ENCODE results near the gene GID4.

The GID4 gene

GRCh38 chr17:18076936-18077335 is 37.7 kb downstream of the GID4 start:
- H3K4me3 ChIP-seq (ENCODE audit: low read depth, low read length) = no peak overlapping the region
- TF ChIP-seq CTCF (conservative IDR thresholded peaks at IDR 0.05; ENCODE audit: low read depth, low read length) = no peak
- DNase-seq (ENCODE audit: low read depth) = peak; percentile 51

GRCh38 chr17:18079543-18079942 is 40.3 kb downstream of the GID4 start:
- TF ChIP-seq CTCF (conservative IDR thresholded peaks at IDR 0.05; ENCODE audit: low read depth, low read length) = no peak
- DNase-seq (ENCODE audit: low read depth) = no peak

GRCh38 chr17:18084256-18084655 is 45.0 kb downstream of the GID4 start:
- TF ChIP-seq CTCF (conservative IDR thresholded peaks at IDR 0.05; ENCODE audit: low read depth, low read length) = no peak
- no peak for DNase-seq (ENCODE audit: low read depth)
- H3K4me3 ChIP-seq (ENCODE audit: low read depth, low read length) = no peak overlapping the region

More at GRCh38 chr17:18079543-18079942, 40.3 kb downstream of the GID4 start:
- H3K4me3 ChIP-seq (ENCODE audit: low read depth, low read length) = no peak overlapping the region

- TF ChIP-seq CTCF (conservative IDR thresholded peaks at IDR 0.05; ENCODE audit: low read depth, low read length) = peak; percentile 33
- peak; percentile 94 for DNase-seq (ENCODE audit: low read depth)
- peak within 1 kb of the TSS; percentile 85 for H3K4me3 ChIP-seq (ENCODE audit: low read depth, low read length)
Observed at GRCh38 chr17:18087610-18088491, 48.6 kb downstream of the GID4 start, which contains the start of gene DRG2. Gene DRG2 (plus strand): TSS chr17:18087948. CDS start chr17:18088024, 76 bp downstream.

GRCh38 chr17:18089613-18090012 is 50.4 kb downstream of the GID4 start:
- no peak for TF ChIP-seq CTCF (conservative IDR thresholded peaks at IDR 0.05; ENCODE audit: low read depth, low read length)
- H3K4me3 ChIP-seq (ENCODE audit: low read depth, low read length) = no peak overlapping the region
- no peak for DNase-seq (ENCODE audit: low read depth)

- peak; percentile 92 for DNase-seq (ENCODE audit: low read depth)
- TF ChIP-seq CTCF (conservative IDR thresholded peaks at IDR 0.05; ENCODE audit: low read depth, low read length) = peak; percentile 77
- H3K4me3 ChIP-seq (ENCODE audit: low read depth, low read length) = no peak overlapping the region
Observed at GRCh38 chr17:18093616-18094408, 54.6 kb downstream of the GID4 start.
